ENCODE results near the gene MAS1.
"Not testable (repeated sequence)": the region's sequence is repeated elsewhere in the genome, so short reads cannot be mapped to it uniquely, and the experiment has no call there.

Gene MAS1

DNA sequence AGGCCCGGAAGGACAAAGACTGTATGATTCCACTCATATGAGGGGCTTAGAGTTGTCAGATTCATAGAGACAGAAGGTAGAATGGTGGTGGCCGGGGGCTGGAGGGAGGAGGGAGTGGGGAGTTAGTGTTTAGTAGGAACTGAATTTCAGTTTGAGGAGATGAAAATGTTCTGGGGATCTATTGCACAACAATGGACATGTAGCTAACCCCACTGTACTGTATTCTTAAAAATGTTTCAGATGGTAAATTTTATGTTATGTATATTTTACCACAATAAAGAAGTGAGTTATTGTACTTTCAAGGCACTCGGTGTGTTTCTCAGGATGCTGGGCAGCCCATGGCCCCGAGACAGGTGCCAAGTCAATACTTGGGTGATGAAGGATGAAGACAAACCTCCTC is 25.4 kb downstream of the MAS1 start:
- DNase-seq = no peak

DNA sequence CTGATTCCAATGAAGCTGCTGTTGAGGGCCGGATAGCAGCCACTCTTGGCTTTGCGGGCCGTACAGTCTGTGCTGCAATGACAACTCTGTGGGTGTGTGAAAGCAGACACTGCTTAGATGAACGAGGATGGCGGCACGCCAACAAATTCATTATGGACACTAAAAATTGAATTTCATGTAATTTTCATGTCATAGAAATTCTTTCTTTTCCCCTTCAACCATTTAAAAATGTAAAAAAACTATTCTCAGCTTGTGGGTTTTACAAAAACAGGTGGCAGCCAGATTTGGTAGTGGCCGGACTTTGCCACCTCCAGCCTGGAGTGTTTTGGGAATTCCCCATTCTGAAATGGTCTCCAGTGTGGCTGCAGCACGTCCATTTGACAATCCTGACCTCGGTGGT is 26.0 kb downstream of the MAS1 start:
- no peak for DNase-seq

DNA sequence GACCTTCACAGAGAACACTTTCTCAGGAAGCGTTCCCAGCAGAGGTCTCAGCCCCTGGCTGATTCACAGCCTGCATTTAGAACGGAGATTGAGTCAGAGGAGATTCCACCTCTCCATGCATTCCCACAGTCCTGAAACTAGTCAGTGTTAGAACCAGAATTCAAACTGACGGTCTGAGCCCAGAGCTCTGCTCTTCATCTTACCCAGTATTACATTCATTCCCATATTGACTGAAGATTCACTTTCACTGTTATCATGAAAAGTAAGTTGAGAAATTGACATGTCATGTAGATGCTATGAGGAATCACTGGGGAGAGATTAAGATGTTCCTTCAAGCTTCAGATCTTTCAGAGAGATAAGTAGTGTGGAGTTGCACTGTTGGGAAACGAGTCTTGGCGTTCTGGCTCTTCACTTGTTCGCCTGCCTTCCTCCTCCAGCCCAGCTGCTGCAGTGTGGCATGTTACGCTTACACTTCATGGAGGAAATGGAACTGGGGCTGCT is 28.3 kb downstream of the MAS1 start:
- no peak for DNase-seq

DNA sequence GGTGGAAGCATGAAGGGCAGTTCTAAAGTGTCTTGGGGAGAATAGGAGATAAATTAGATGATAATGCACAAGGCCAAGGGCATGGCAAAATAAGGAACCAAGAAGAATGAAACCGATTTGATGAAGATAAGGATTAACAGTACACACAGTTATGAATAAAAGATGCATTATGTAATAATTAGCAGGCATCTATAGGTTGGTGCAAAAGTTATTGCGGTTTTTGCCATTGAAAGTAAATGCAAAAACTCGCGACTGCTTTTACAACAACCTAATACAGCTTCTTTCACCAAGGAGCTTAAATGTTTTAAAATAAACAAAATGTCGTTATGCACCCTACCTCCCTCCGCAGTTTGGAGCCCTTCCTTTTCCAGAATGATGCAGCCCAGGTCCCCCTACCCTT is 29.0 kb downstream of the MAS1 start:
- DNase-seq = no peak

DNA sequence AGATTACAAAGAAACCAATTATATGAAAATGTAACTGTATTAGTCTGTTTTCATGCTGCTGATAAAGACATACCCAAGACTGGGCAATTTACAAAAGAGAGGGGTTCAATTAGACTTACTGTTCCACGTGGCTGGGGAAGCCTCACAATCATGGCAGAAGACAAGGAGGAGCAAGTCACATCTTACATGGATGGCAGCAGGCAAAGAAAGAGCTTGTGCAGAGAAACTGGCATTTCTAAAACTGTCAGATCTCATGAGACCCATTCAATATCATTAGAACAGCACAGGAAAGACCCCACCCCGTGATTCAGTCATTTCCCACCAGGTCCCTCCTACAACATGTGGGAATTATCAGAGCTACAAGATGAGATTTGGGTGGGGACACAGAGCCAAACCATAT is 33.4 kb downstream of the MAS1 start:
- DNase-seq = not testable (repeated sequence)

DNA sequence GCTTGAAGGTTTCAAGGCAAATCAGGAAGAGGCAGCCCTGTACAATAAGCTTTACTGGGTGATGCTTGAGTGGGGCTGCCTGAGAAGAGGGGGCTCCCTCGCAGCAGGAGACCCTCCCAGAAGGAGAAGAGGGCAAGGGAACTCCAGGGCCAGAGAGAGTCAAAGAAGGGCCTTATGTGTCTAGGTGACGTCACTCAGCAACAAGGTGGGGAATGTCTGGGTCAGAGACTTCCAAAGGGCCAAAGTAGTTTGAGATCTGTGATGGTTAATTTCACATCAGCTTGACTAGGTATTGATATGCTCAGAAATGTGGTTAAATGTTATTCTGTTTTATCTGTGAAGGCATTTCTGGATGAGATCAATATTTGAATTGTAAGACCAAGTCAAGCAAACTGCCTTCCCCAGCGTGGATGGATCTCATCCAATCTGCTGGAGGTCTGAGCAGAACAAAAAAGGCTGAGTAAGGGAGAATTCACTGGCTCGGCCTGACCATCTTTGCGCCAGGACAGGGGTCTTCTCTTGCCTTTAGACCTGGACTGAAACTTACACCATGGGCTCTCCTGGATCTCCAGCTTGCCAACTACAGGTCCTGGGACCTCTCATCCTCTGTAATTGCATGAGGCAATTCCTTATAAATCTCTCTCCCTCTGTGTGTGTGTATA is 35.9 kb downstream of the MAS1 start:
- no peak for DNase-seq

DNA sequence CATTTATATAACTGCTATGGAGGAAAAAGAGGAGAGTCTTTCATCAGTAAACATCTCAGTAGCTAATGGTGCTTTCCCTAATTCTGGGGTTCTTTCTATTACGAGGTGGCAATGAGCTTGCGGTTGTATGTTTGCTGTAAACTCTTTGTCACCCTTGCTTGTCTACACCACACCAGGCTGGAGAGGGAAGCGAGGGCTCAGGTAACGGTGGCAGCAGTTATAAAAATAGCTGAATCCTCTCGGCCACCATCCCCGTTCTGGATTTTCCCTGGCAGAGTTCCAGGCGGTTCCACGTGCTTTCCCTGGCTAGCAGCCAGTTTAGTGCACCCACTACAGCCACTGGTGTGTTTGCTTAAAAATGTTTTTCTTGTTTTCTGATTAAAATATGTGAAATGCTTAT is 39.0 kb downstream of the MAS1 start:
- DNase-seq = peak in 2 of 56 donors; percentile 4

DNA sequence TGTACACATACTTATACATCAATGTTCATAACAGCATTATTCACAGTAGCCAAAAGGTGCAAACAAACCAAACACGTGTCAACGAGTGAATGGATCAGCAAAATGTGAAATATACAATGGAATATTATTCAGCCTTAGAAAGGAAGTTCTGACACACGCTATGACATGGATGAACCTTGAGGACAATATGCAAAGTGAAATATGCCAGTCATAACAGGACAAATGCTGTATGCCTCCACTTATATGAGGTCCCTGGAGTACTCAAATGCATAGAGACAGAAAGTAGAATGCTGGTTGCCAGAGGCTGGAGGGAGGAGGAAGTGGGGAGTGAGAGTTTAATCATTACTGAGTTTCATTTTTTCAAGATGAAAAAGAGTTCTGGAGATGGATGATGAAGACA is 40.3 kb downstream of the MAS1 start:
- no peak for DNase-seq

DNA sequence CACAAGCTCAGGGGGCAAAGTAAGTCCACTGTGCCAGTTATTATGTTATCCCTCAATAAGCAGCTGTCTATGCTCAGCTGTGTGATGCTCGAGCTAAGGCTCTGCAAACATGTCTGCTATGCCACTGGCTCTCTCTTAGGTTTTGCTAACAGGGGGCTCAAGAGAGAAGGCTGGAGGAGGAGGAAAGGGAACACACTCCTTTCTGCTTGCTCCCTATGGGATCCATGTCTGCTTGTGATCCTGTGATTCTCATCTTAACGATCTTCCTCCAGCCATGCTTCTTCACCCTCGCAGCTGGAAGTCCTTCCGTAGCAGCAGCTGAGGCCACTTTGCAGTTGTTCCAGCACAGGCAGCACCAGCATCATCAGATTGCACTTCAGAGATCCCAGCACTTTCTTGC is 41.1 kb downstream of the MAS1 start:
- DNase-seq = no peak

DNA sequence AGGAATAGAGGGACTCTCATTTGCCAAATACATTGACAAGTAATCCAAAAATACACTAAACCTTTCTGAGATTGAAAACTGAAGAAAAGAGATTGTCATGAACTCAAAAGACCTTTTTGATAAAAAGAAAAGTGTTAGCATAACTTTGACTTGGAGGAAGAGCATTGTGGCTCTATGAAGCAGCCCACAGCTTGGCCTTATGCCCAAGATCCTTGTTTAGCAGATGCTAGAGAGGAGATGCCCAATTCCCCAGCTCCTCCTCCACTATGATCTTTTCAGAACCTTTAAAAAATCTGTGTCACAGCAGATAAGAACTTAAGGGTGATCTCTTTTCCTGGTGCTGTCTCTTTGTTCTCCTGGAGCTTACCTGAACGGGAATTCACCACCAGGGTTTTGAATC is 42.3 kb downstream of the MAS1 start:
- no peak for DNase-seq

DNA sequence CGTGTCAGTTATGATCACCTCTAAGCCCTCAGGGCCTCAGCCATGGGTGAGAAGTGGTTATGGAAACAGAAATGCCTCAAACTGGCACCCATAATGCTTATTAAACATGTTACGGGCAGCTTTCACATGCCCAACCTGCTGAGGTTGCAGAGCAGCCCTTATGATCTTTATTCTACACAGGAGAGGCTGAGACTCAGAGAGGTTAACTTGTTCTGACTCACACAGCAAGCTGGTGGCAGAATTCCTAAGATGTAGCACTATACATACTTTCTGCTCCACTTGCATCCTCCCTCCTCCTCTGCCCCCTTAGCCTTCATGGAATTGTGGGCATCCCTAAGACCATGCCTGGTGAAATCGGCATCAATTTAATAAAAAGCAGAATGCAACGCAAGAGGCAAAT is 43.4 kb downstream of the MAS1 start:
- DNase-seq = no peak

DNA sequence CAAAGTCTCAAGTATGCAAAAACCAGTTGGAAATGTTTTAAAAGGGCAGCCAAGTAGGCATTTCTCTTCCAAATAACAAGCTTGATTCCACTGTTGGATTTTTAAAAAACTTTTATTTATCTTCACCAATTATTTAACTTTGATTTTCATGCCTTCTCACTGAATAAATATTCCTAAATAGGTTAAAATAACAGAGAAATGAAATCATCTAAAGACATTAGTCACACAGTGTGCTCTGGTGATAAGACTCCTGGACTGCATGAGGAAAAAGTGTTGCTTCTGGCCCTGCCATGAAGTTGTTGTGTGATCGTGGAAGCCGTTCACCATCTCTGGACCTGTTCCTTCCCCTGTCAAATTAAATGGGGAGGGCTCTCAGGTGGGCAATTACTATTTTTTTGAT is 44.3 kb downstream of the MAS1 start:
- no peak for DNase-seq

DNA sequence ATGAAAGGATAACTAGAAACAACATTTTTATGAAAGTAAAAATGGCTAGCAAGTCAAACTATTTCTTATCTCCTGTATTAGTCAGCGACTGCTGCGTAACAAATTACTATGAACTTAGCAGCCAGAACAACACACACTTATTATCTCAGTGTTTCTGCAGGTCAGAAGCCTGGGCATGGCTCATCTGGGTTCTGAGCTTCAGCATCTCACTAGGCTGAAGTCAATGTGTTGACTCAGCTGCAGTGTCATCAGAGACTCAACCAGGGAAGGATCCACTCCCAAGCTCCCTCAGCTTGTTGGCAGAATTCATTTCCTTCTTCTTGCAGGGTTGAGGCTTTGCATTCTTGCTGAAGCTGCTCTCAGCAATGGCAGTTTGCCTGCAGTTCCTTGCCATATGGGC is 44.8 kb downstream of the MAS1 start:
- no peak for DNase-seq

DNA sequence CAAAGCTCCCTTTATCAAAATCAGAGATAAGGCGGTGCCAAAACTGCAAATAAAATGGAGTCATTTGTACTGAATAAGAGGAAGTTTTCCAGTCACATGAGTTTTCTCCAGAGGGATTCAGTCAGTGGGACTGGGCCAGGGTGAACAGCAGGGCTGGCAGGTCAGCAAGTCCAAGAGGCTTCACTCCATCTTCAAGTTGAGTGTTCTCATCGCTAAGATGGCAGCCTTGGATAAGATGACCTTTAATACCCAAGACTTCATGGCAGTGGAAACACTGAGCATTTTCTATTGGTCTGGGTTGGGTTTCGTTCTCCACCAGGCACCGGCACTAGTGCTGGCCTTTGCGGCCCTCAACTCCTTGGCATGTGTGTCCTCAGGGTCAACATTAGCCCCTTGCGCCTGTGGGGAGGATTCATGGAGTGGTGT is 48.8 kb downstream of the MAS1 start:
- DNase-seq = no peak

Data from nucleus accumbens (tissue), 56 donors.